HEK293 (cell line): ENCODE measurements around the gene DNASE1L3.

Source experiments
- BCL11B ChIP-seq: fragments of 450-650 bp; formaldehyde crosslinking; IDR thresholded peaks from 2 replicates; pipeline ENCODE4 v1.5.1; 2016; ENCODE audit warnings: low read depth, missing biosample characterization, missing genetic modification characterization
- HOXC10 ChIP-seq: sonication (generic); formaldehyde crosslinking; IDR thresholded peaks from 2 replicates; pipeline ENCODE4 v1.8.1; 2023; ENCODE audit warnings: mild to moderate bottlenecking, missing genetic modification reagents
- KLF17 ChIP-seq: fragments of 450-650 bp; formaldehyde crosslinking; IDR thresholded peaks from 2 replicates; pipeline ENCODE4 v1.5.1; 2016; ENCODE audit warnings: missing biosample characterization, missing genetic modification characterization
- SP2 ChIP-seq: fragments of 450-650 bp; formaldehyde crosslinking; IDR thresholded peaks from 2 replicates; pipeline ENCODE4 v1.5.1; 2016; ENCODE audit warnings: missing biosample characterization, missing genetic modification characterization
- SP7 ChIP-seq: fragments of 450-650 bp; formaldehyde crosslinking; IDR thresholded peaks from 2 replicates; pipeline ENCODE4 v1.5.1; 2016; ENCODE audit warnings: missing biosample characterization, missing genetic modification characterization
- ZBTB10 ChIP-seq: fragments of 450-650 bp; formaldehyde crosslinking; IDR thresholded peaks from 2 replicates; pipeline ENCODE4 v1.5.1; 2016; ENCODE audit warnings: missing biosample characterization, missing genetic modification characterization
- ZBTB17 ChIP-seq: fragments of 450-650 bp; formaldehyde crosslinking; IDR thresholded peaks from 2 replicates; pipeline ENCODE4 v1.5.1; 2016; ENCODE audit warnings: missing biosample characterization, missing genetic modification characterization
- ZBTB20 ChIP-seq: fragments of 450-650 bp; formaldehyde crosslinking; IDR thresholded peaks from 2 replicates; pipeline ENCODE4 v1.5.1; 2016; ENCODE audit warnings: missing biosample characterization, missing genetic modification characterization
- ZBTB44 ChIP-seq: fragments of 450-650 bp; IDR thresholded peaks from 2 replicates; pipeline ENCODE4 v1.5.1; 2018; ENCODE audit warnings: missing biosample characterization, mild to moderate bottlenecking, missing genetic modification characterization
- ZEB2 ChIP-seq: fragments of 450-650 bp; formaldehyde crosslinking; IDR thresholded peaks from 2 replicates; pipeline ENCODE4 v1.5.1; 2016; ENCODE audit warnings: missing biosample characterization, missing genetic modification characterization
- ZFHX2 ChIP-seq: fragments of 450-650 bp; formaldehyde crosslinking; conservative IDR thresholded peaks from 2 replicates; pipeline ENCODE4 v1.5.1; 2016; ENCODE audit warnings: missing biosample characterization, missing genetic modification characterization
- ZNF174 ChIP-seq: fragments of 450-650 bp; formaldehyde crosslinking; IDR thresholded peaks from 2 replicates; pipeline ENCODE4 v1.5.0; 2017; ENCODE audit warnings: missing biosample characterization, mild to moderate bottlenecking, missing genetic modification characterization
- ZNF221 ChIP-seq: fragments of 450-650 bp; formaldehyde crosslinking; IDR thresholded peaks from 2 replicates; pipeline ENCODE4 v1.5.1; 2017; ENCODE audit warnings: missing biosample characterization, missing genetic modification characterization, borderline replicate concordance
- ZNF335 ChIP-seq: fragments of 450-650 bp; formaldehyde crosslinking; conservative IDR thresholded peaks from 2 replicates; pipeline ENCODE4 v1.5.1; 2016; ENCODE audit warnings: missing biosample characterization, missing genetic modification characterization
- ZNF501 ChIP-seq: fragments of 450-650 bp; formaldehyde crosslinking; IDR thresholded peaks from 2 replicates; pipeline ENCODE4 v1.5.1; 2016; ENCODE audit warnings: missing biosample characterization, missing genetic modification characterization
- ZNF529 ChIP-seq: fragments of 450-650 bp; formaldehyde crosslinking; IDR thresholded peaks from 2 replicates; pipeline ENCODE4 v1.5.1; 2017; ENCODE audit warnings: missing genetic modification characterization, missing biosample characterization; ENCODE audit not compliant: insufficient replicate concordance
- ZNF600 ChIP-seq: fragments of 450-650 bp; formaldehyde crosslinking; IDR thresholded peaks from 2 replicates; pipeline ENCODE4 v1.5.1; 2016; ENCODE audit warnings: missing biosample characterization, missing genetic modification characterization
- TF ChIP-seq, protein P1 (sequence below): fragments of 450-650 bp; formaldehyde crosslinking; conservative IDR thresholded peaks from 2 replicates; pipeline ENCODE4 v1.5.1; 2016; ENCODE audit warnings: low read depth, missing biosample characterization, missing genetic modification characterization
- TF ChIP-seq, protein P2 (sequence below): fragments of 450-650 bp; formaldehyde crosslinking; IDR thresholded peaks from 2 replicates; pipeline ENCODE4 v1.5.1; 2016; ENCODE audit warnings: missing biosample characterization, missing genetic modification characterization

Gene DNASE1L3

GRCh38 chr3:58237941-58238681, 27.3 kb upstream of the DNASE1L3 start (continued):
- TF ChIP-seq SP2 (tag by site-specific recombination) (peak; percentile 14; the same call in 1 of the 2 replicates), ZBTB17 (tag by site-specific recombination) (peak; percentile 76), ZBTB44 (tag by site-specific recombination) (0 out of 2 replicates have a peak, but pooled peaks have one; percentile 10), ZNF529 (no peak), ZEB2 (tag by site-specific recombination) (peak; percentile 33; the same call in 1 of the 2 replicates), ZNF221 (tag by site-specific recombination) (no peak), ZNF174 (tag by site-specific recombination) (no peak), HOXC10 (CRISPR knock-in tag) (no peak), ZNF600 (tag by site-specific recombination) (0 out of 2 replicates have a peak, but pooled peaks have one; percentile 11), ZBTB10 (tag by site-specific recombination) (peak; percentile 40; the same call in 1 of the 2 replicates), ZFHX2 (tag by site-specific recombination) (peak; percentile 44; the same call in 1 of the 2 replicates), SP7 (tag by site-specific recombination) (0 out of 2 replicates have a peak, but pooled peaks have one; percentile 26), ZBTB20 (tag by site-specific recombination) (peak; percentile 70), ZNF335 (peak; percentile 87), KLF17 (no peak), BCL11B (tag by site-specific recombination) (no peak), ZNF501 (tag by site-specific recombination) (0 out of 2 replicates have a peak, but pooled peaks have one; percentile 51)
- TF ChIP-seq, protein P1, sequence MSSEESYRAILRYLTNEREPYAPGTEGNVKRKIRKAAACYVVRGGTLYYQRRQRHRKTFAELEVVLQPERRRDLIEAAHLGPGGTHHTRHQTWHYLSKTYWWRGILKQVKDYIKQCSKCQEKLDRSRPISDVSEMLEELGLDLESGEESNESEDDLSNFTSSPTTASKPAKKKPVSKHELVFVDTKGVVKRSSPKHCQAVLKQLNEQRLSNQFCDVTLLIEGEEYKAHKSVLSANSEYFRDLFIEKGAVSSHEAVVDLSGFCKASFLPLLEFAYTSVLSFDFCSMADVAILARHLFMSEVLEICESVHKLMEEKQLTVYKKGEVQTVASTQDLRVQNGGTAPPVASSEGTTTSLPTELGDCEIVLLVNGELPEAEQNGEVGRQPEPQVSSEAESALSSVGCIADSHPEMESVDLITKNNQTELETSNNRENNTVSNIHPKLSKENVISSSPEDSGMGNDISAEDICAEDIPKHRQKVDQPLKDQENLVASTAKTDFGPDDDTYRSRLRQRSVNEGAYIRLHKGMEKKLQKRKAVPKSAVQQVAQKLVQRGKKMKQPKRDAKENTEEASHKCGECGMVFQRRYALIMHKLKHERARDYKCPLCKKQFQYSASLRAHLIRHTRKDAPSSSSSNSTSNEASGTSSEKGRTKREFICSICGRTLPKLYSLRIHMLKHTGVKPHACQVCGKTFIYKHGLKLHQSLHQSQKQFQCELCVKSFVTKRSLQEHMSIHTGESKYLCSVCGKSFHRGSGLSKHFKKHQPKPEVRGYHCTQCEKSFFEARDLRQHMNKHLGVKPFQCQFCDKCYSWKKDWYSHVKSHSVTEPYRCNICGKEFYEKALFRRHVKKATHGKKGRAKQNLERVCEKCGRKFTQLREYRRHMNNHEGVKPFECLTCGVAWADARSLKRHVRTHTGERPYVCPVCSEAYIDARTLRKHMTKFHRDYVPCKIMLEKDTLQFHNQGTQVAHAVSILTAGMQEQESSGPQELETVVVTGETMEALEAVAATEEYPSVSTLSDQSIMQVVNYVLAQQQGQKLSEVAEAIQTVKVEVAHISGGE (tag by site-specific recombination) = peak; percentile 39; the same call in 1 of the 2 replicates
- TF ChIP-seq, protein P2, sequence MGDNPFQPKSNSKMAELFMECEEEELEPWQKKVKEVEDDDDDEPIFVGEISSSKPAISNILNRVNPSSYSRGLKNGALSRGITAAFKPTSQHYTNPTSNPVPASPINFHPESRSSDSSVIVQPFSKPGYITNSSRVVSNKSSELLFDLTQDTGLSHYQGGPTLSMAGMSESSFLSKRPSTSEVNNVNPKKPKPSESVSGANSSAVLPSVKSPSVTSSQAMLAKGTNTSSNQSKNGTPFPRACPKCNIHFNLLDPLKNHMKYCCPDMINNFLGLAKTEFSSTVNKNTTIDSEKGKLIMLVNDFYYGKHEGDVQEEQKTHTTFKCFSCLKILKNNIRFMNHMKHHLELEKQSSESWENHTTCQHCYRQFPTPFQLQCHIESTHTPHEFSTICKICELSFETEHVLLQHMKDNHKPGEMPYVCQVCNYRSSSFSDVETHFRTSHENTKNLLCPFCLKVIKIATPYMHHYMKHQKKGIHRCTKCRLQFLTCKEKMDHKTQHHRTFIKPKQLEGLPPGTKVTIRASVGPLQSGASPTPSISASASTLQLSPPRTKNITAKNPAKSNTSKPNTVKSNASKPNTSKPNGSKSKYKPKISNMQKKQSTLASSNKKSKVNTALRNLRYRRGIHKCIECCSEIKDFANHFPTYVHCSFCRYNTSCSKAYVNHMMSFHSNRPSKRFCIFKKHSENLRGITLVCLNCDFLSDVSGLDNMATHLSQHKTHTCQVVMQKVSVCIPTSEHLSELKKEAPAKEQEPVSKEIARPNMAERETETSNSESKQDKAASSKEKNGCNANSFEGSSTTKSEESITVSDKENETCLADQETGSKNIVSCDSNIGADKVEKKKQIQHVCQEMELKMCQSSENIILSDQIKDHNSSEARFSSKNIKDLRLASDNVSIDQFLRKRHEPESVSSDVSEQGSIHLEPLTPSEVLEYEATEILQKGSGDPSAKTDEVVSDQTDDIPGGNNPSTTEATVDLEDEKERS (tag by site-specific recombination) = no peak
